Thoracic aorta (tissue), 2 donors: ENCODE data around the gene CPT1C. TPM values are rescaled to one million over a fixed set of nuclear protein-coding genes. Genes with fewer than 3 reads are reported as not detected.

Experiments
- ATAC-seq: fragments of 150-250 bp; one replicate; pipeline ENCODE4 v1.8.0; 2017; ENCODE audit warnings: low read depth; ENCODE audit not compliant: insufficient number of reproducible peaks, low FRiP score
- DNase-seq: peaks from one replicate; pipeline ENCODE4 v3.0.0-alpha.2; 2020; ENCODE audit warnings: low spot score
- H3K27ac ChIP-seq, 2 donors: fragments of 200-600 bp; sonication (generic); 1 replicate in 1 of 2; 2 replicates in 1 of 2; pipeline ENCODE4 v1.5.1; 2016; ENCODE audit warnings: mild to moderate bottlenecking in 2 of 2, moderate library complexity in 2 of 2
- H3K27me3 ChIP-seq: fragments of 200-600 bp; sonication (generic); replicated peaks from 2 replicates; pipeline ENCODE4 v1.6.0; 2016; ENCODE audit warnings: mild to moderate bottlenecking; ENCODE audit not compliant: insufficient read depth
- H3K36me3 ChIP-seq: fragments of 200-600 bp; sonication (generic); one replicate; pipeline ENCODE4 v1.5.1; 2016
- H3K4me1 ChIP-seq, 2 donors: fragments of 200-600 bp; sonication (generic); 1 replicate in 1 of 2; 2 replicates in 1 of 2; pipeline versions ENCODE4 v1.5.1 to v1.6.0; 2016; ENCODE audit warnings: low read depth in 2 of 2, mild to moderate bottlenecking in 1 of 2; ENCODE audit not compliant: control insufficient read depth in 1 of 2
- H3K4me3 ChIP-seq: fragments of 200-600 bp; sonication (generic); 2 replicates; pipeline ENCODE4 v1.5.1; 2016; ENCODE audit warnings: mild to moderate bottlenecking
- H3K9me3 ChIP-seq: fragments of 200-600 bp; sonication (generic); 2 replicates; pipeline ENCODE4 v1.5.1; 2016
- total RNA-seq, 2 donors: library from RNA; depleted of rRNA; stranded (reverse); fragments of >200 nt; gene quantifications; one replicate each; pipeline versions ENCODE4 v1.1.0 to v1.2.3, GENCODE V29; 2016
- TF ChIP-seq, protein P1 (sequence below): fragments of 200-600 bp; sonication (generic); IDR thresholded peaks from one replicate; pipeline ENCODE4 v1.5.1; 2019; ENCODE audit warnings: antibody characterized with exemption

The CPT1C gene
- total RNA-seq, 2 donors from 2014 or later = 2.5 to 3.9 TPM

- TF ChIP-seq, protein P1, sequence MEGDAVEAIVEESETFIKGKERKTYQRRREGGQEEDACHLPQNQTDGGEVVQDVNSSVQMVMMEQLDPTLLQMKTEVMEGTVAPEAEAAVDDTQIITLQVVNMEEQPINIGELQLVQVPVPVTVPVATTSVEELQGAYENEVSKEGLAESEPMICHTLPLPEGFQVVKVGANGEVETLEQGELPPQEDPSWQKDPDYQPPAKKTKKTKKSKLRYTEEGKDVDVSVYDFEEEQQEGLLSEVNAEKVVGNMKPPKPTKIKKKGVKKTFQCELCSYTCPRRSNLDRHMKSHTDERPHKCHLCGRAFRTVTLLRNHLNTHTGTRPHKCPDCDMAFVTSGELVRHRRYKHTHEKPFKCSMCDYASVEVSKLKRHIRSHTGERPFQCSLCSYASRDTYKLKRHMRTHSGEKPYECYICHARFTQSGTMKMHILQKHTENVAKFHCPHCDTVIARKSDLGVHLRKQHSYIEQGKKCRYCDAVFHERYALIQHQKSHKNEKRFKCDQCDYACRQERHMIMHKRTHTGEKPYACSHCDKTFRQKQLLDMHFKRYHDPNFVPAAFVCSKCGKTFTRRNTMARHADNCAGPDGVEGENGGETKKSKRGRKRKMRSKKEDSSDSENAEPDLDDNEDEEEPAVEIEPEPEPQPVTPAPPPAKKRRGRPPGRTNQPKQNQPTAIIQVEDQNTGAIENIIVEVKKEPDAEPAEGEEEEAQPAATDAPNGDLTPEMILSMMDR = peak; percentile 100
- DNase-seq = no peak
- H3K36me3 ChIP-seq = peaks cover 40% of the 10 kb centered on the region
- ATAC-seq = no peak
- H3K9me3 ChIP-seq = no peaks in the 10 kb centered on the region
- H3K4me1 ChIP-seq = peaks cover 24 to 41% of the 10 kb centered on the region in 2 donors
- peak overlapping the region; percentile 59 for H3K4me3 ChIP-seq
- peak overlapping the region in 1 of 2 donors; percentile 22 for H3K27ac ChIP-seq
- no peaks in the 10 kb centered on the region for H3K27me3 ChIP-seq
Measured at GRCh38 chr19:49680421-49681351, 10.2 kb upstream of the CPT1C start.

DNA sequence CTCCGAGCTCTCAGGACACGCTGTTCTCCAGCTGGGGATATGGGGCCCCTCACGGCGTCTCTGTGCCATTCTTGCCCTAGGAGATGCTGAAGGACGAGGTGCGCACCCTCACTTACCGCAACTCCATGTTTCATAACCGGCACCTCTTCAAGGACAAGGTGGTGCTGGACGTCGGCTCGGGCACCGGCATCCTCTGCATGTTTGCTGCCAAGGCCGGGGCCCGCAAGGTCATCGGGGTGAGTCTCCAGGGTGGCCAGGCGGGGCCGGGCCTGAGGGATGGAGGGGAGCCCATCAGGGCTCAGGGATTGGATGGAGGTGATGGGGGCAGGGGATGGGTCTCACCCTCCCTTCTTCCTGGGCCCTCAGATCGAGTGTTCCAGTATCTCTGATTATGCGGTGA, 9.1 kb upstream of the CPT1C start:
- no peaks in the 10 kb centered on the region for H3K27me3 ChIP-seq
- TF ChIP-seq, protein P1 = no peak
- H3K9me3 ChIP-seq = no peaks in the 10 kb centered on the region
- no peak overlapping the region for H3K27ac ChIP-seq
- H3K36me3 ChIP-seq = peaks cover 44% of the 10 kb centered on the region
- no peak overlapping the region for H3K4me3 ChIP-seq
- peaks cover 19 to 36% of the 10 kb centered on the region in 2 donors for H3K4me1 ChIP-seq
- ATAC-seq = no peak
- DNase-seq = no peak

DNA sequence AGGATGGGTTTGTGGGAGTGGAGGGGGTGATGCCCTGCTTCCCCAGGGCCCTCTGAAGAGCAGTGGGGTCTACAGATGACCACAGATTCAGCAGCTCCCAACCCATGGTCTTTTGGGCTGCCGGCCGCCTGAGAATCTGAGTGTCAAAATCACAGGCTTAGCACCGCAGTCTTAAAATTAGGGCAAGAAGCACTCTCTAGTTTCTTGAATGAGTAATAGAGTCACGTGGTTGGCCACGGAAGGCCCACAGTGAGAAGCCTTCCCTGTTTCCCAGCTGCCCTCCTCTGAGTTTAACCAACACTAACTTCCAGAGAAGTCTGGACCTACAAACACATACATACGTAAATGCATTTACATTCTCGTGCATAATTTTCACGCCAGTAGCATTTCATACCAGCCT, 8.6 kb upstream of the CPT1C start:
- Histone ChIP-seq H3K4me1 (peaks cover 19 to 36% of the 10 kb centered on the region in 2 donors), H3K36me3 (peaks cover 44% of the 10 kb centered on the region)
- TF ChIP-seq, protein P1 = no peak

DNA sequence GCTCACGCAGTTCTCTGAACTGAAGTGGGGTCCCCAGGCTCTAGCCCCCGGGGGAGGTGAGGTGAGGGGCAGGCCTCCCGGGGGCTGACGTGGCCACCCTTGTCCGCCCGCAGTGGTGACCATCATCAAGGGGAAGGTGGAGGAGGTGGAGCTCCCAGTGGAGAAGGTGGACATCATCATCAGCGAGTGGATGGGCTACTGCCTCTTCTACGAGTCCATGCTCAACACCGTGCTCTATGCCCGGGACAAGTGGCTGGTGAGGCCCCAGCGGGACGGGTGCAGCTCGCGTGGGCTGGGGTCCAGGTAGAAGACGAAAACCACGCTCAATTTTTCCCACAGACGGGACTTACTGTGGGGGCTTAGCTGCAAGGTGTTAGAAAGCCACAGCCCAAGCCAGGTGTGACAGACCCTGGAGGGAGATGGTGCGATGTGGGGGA, 7.1 kb upstream of the CPT1C start:
- Histone ChIP-seq H3K36me3 (peaks cover 44% of the 10 kb centered on the region), H3K4me1 (peaks cover 13 to 23% of the 10 kb centered on the region in 2 donors), H3K9me3 (no peaks in the 10 kb centered on the region), H3K27me3 (no peaks in the 10 kb centered on the region), H3K27ac (no peak overlapping the region), H3K4me3 (no peak overlapping the region)
- DNase-seq (no peak), ATAC-seq (no peak)
- TF ChIP-seq, protein P1 = no peak

More for the DNA sequence above, 8.6 kb upstream of the CPT1C start:
- Histone ChIP-seq H3K4me3 (no peak overlapping the region), H3K27ac (no peak overlapping the region), H3K27me3 (no peaks in the 10 kb centered on the region), H3K9me3 (no peaks in the 10 kb centered on the region)
- no peak for ATAC-seq
- DNase-seq = no peak

- H3K27ac ChIP-seq = no peak overlapping the region
- DNase-seq (no peak), ATAC-seq (no peak)
- no peaks in the 10 kb centered on the region for H3K9me3 ChIP-seq
- peaks cover 44% of the 10 kb centered on the region for H3K36me3 ChIP-seq
- H3K4me1 ChIP-seq = peaks cover 13 to 21% of the 10 kb centered on the region in 2 donors
- no peak overlapping the region for H3K4me3 ChIP-seq
- TF ChIP-seq, protein P1 = peak; percentile 21
- no peaks in the 10 kb centered on the region for H3K27me3 ChIP-seq
Measured at GRCh38 chr19:49684251-49684982, 6.5 kb upstream of the CPT1C start.
